Endothelial cell of umbilical vein (primary cell): Measurements from ENCODE around the gene KCNMA1. TPM values are rescaled to one million over a fixed set of nuclear protein-coding genes. Genes with fewer than 3 reads are reported as not detected.

Experiments used
- BruUV-seq: library from RNA; stranded (reverse); fragments of 400-500 nt; replicated peaks from 2 replicates; lab custom pipeline; 2021; lab: Mats Ljungman, UMichigan
- CTCF ChIA-PET: fragments of 300-600, 350-600 bp; sonication (Branson Sonifier 250); formaldehyde crosslinking; loops from one replicate; lab custom pipeline; 2021; ENCODE audit warnings: antibody characterized with exemption, inconsistent platforms; lab: Charles Lee
- POLR2A ChIA-PET: fragments of 300-600, 350-600 bp; sonication (Branson Sonifier 250); formaldehyde crosslinking; loops from one replicate; lab custom pipeline; 2021; ENCODE audit warnings: antibody characterized with exemption, inconsistent platforms; lab: Charles Lee
- DNase-seq: peaks from one replicate; pipeline ENCODE4 v3.0.0-alpha.2; 2011; ENCODE audit warnings: low read depth, low spot score
- FAIRE-seq: peaks from 2 replicates; lab custom pipeline; 2011; peaks lifted over from hg19 to GRCh38; lab: Jason Lieb, UNC
- H2AFZ ChIP-seq: 2 replicates; pipeline ENCODE4 v1.6.0; 2012; ENCODE audit warnings: low read depth, low read length, control low read depth, inconsistent platforms
- H3K27ac ChIP-seq: 2 replicates; pipeline ENCODE4 v1.5.1; 2011; ENCODE audit warnings: low read depth, mild to moderate bottlenecking, control low read depth, low read length, moderate library complexity; ENCODE audit not compliant: insufficient read depth
- H3K27me3 ChIP-seq, 2 experiments: 2 replicates each; pipeline versions ENCODE4 v1.6.0 to v1.6.1; 2011; ENCODE audit warnings: low read length in 2 of 2, mixed read lengths in 1 of 2; ENCODE audit not compliant: control insufficient read depth in 2 of 2, insufficient read depth in 2 of 2
- H3K36me3 ChIP-seq, 2 experiments: 2 replicates in 1 of 2; 3 replicates in 1 of 2; pipeline ENCODE4 v1.5.1; 2011; ENCODE audit warnings: low read length in 2 of 2, mild to moderate bottlenecking in 1 of 2, moderate library complexity in 1 of 2; ENCODE audit not compliant: control insufficient read depth in 2 of 2, insufficient read depth in 2 of 2; ENCODE audit errors: extremely low read depth in 1 of 2
- H3K4me1 ChIP-seq: 3 replicates; pipeline ENCODE4 v1.5.1; 2011; ENCODE audit warnings: mild to moderate bottlenecking, low read length; ENCODE audit not compliant: control insufficient read depth, insufficient read depth; ENCODE audit errors: extremely low read depth
- H3K4me2 ChIP-seq: 2 replicates; pipeline ENCODE4 v1.6.1; 2011; ENCODE audit warnings: low read length, control low read depth, mixed read lengths; ENCODE audit not compliant: insufficient read depth
- H3K4me3 ChIP-seq, 3 experiments: fragments of 200-600 bp in 1 of 3; sonication (generic), shearing (Covaris generic) in 1 of 3; replicated peaks in 1 of 3; 2 replicates each; pipeline ENCODE4 v1.5.1; 2011 to 2016; ENCODE audit warnings: control low read depth in 3 of 3, low read length in 3 of 3, mild to moderate bottlenecking in 2 of 3, inconsistent platforms in 1 of 3, low read depth in 1 of 3, moderate library complexity in 1 of 3; ENCODE audit not compliant: insufficient read depth in 1 of 3
- H3K79me2 ChIP-seq: 2 replicates; pipeline ENCODE4 v1.6.0; 2012; ENCODE audit warnings: low read length, inconsistent platforms; ENCODE audit not compliant: control insufficient read depth, insufficient read depth
- H3K9ac ChIP-seq: replicated peaks from 2 replicates; pipeline ENCODE3; 2011; ENCODE audit warnings: low read length, control low read depth; ENCODE audit not compliant: insufficient read depth; ENCODE audit errors: extremely low read depth
- H3K9me1 ChIP-seq: replicated peaks from 3 replicates; pipeline ENCODE4 v1.6.0; 2011; ENCODE audit warnings: mild to moderate bottlenecking, low read length; ENCODE audit not compliant: control insufficient read depth, insufficient read depth; ENCODE audit errors: extremely low read depth
- H3K9me3 ChIP-seq: replicated peaks from 2 replicates; pipeline ENCODE4 v1.5.1; 2012; ENCODE audit warnings: low read length, inconsistent platforms; ENCODE audit not compliant: control insufficient read depth, insufficient read depth
- H4K20me1 ChIP-seq: replicated peaks from 2 replicates; pipeline ENCODE3; 2011; ENCODE audit warnings: mild to moderate bottlenecking, low read length; ENCODE audit not compliant: control insufficient read depth, insufficient read depth; ENCODE audit errors: extremely low read depth
- EZH2 ChIP-seq: IDR thresholded peaks from 2 replicates; pipeline ENCODE4 v1.6.1; 2012; ENCODE audit warnings: borderline replicate concordance, low read depth, mild to moderate bottlenecking, moderate library complexity, low read length, inconsistent platforms; ENCODE audit not compliant: severe bottlenecking
- FOS ChIP-seq: IDR thresholded peaks from 2 replicates; pipeline ENCODE4 v1.6.1; 2011; ENCODE audit warnings: mild to moderate bottlenecking, low read length, moderate library complexity, borderline replicate concordance; ENCODE audit not compliant: insufficient read depth
- GATA2 ChIP-seq: IDR thresholded peaks from 2 replicates; pipeline ENCODE4 v1.7.0; 2011; ENCODE audit warnings: low read depth, mild to moderate bottlenecking, moderate library complexity, mixed read lengths, low read length; ENCODE audit not compliant: insufficient read length, insufficient read depth
- JUN ChIP-seq: IDR thresholded peaks from 2 replicates; pipeline ENCODE4 v1.6.1; 2011; ENCODE audit warnings: borderline replicate concordance, low read depth; ENCODE audit not compliant: insufficient read length, insufficient read depth
- MYC ChIP-seq: IDR thresholded peaks from one replicate; pipeline ENCODE4 v1.6.1; 2011; ENCODE audit warnings: mild to moderate bottlenecking, low read depth, low read length
- POLR2A ChIP-seq: IDR thresholded peaks from 2 replicates; pipeline ENCODE4 v1.6.1; 2012; ENCODE audit warnings: low read depth, mild to moderate bottlenecking, control low read depth, low read length
- POLR2AphosphoS5 ChIP-seq: IDR thresholded peaks from 2 replicates; pipeline ENCODE4 v1.6.1; 2012; ENCODE audit warnings: low read depth, mild to moderate bottlenecking, control low read depth, low read length, moderate library complexity; ENCODE audit not compliant: insufficient read depth
- dilution Hi-C: fragments of 300-500 bp; cut with MboI; formaldehyde crosslinking; loops from one replicate; pipeline ENCODE4 v1.15.0; 2019; ENCODE audit warnings: low sequenced_read_pairs; ENCODE audit not compliant: extremely low pct_ligation_motif_present
- intact Hi-C: fragments of 100-400 bp; cut with micrococcal nuclease; formaldehyde crosslinking; loops from one replicate; pipeline ENCODE4 v1.10.0; 2022
- polyA plus RNA-seq, 4 experiments: library from polyadenylated mRNA; depleted of rRNA in 3 of 4; stranded (reverse) in 3 of 4; unstranded in 1 of 4; fragments of >200 nt; gene quantifications; 2 replicates each; pipeline versions ENCODE4 v1.2.1 to v1.2.3, GENCODE V29; 2011 to 2012; ENCODE audit warnings: missing spikeins in 1 of 4
- total RNA-seq: library from RNA; stranded (reverse); gene quantifications from 2 replicates; pipeline ENCODE4 v1.2.3, GENCODE V29; 2021
- TF ChIP-seq, protein P1 (sequence below): IDR thresholded peaks from 2 replicates; pipeline ENCODE4 v1.6.1; 2011; ENCODE audit not compliant: insufficient read depth, insufficient read length
- TF ChIP-seq, protein P2 (sequence below), 2 donors: IDR thresholded peaks; 1 replicate in 1 of 2; 2 replicates in 1 of 2; pipeline ENCODE4 v1.5.1; 2011; ENCODE audit warnings: low read length in 2 of 2, mild to moderate bottlenecking in 2 of 2, moderate library complexity in 2 of 2, control low read depth in 1 of 2, inconsistent platforms in 1 of 2, low read depth in 1 of 2; ENCODE audit not compliant: insufficient read depth in 1 of 2; ENCODE audit errors: extremely low read depth in 1 of 2

The KCNMA1 gene
- total and polyA plus RNA-seq, 2 donors (not counting 3 experiments of a cell fraction or from before 2014, with no cell fraction given): 0.10 to 0.82 TPM

GRCh38 chr10:77458986-77459590, 178.5 kb downstream of the KCNMA1 start:
- no peaks in the 10 kb centered on the region for H3K9me3 ChIP-seq
- no peaks in the 10 kb centered on the region for H4K20me1 ChIP-seq
- H3K9ac ChIP-seq: no peak overlapping the region
- no peaks in the 10 kb centered on the region for H3K79me2 ChIP-seq
- no peak for TF ChIP-seq POLR2AphosphoS5
- TF ChIP-seq MYC: no peak
- no peak for TF ChIP-seq GATA2
- TF ChIP-seq, protein P1, sequence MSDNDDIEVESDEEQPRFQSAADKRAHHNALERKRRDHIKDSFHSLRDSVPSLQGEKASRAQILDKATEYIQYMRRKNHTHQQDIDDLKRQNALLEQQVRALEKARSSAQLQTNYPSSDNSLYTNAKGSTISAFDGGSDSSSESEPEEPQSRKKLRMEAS: no peak
- no peak for TF ChIP-seq POLR2A
- TF ChIP-seq, protein P2, sequence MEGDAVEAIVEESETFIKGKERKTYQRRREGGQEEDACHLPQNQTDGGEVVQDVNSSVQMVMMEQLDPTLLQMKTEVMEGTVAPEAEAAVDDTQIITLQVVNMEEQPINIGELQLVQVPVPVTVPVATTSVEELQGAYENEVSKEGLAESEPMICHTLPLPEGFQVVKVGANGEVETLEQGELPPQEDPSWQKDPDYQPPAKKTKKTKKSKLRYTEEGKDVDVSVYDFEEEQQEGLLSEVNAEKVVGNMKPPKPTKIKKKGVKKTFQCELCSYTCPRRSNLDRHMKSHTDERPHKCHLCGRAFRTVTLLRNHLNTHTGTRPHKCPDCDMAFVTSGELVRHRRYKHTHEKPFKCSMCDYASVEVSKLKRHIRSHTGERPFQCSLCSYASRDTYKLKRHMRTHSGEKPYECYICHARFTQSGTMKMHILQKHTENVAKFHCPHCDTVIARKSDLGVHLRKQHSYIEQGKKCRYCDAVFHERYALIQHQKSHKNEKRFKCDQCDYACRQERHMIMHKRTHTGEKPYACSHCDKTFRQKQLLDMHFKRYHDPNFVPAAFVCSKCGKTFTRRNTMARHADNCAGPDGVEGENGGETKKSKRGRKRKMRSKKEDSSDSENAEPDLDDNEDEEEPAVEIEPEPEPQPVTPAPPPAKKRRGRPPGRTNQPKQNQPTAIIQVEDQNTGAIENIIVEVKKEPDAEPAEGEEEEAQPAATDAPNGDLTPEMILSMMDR (IDR thresholded peaks at IDR 0.05; ENCODE audit: extremely low read depth in 1 of 2, insufficient read depth in 1 of 2, low read depth in 1 of 2, low read length in 2 of 2): no peak
- no peak for TF ChIP-seq JUN
- TF ChIP-seq EZH2: no peak
- no peak for TF ChIP-seq FOS
- POLR2A ChIA-PET: no interaction called here
- H3K4me3 ChIP-seq: no peak overlapping the region
- no TSS peak for BruUV-seq
- no peak for DNase-seq
- no peaks in the 10 kb centered on the region for H3K4me1 ChIP-seq
- intact Hi-C loops (no loop called here), dilution Hi-C loops (no loop called here)
- CTCF ChIA-PET: no interaction called here
- no peak overlapping the region for H3K4me2 ChIP-seq
- no peak for FAIRE-seq
- no peaks in the 10 kb centered on the region for H3K9me1 ChIP-seq
- no peaks in the 10 kb centered on the region for H3K36me3 ChIP-seq
- H3K27me3 ChIP-seq: no peaks in the 10 kb centered on the region
- H3K27ac ChIP-seq: no peak overlapping the region
- H2AFZ ChIP-seq: no peak overlapping the region
